ENCODE measurements around the gene SNAP29. TPM values are rescaled to one million over a fixed set of nuclear protein-coding genes. Genes with fewer than 3 reads are reported as not detected.
A peak's percentile ranks its signal among the peaks of the same experiment; 100 is the strongest.
"Not testable (repeated sequence)": the region's sequence is repeated elsewhere in the genome, so short reads cannot be mapped to it uniquely, and the experiment has no call there.

The SNAP29 gene
- total and polyA plus RNA-seq, 8 donors: 6.6 to 16.1 (median 11.7) TPM

DNA sequence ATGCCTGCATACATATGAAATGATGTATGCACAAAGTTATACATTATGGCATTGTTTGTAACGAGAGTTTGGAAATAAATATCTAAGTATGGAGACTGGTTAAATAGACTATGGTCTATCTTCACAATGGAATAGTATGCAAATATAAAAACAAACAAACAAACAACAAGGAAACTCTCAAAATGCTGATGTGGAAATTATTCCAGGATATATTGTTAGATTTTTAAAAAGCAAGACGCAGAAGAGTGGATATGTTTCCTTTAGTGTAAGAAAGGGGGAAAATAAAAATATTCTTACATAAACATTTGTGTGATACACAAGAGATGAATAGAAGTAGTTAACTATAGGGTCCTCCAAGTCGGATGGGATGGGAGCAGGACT is 47.6 kb downstream of the SNAP29 start:
- H3K9me3 ChIP-seq: no peaks in the 10 kb centered on the region
- no peak overlapping the region for H3K27ac ChIP-seq
- no peaks in the 10 kb centered on the region for H3K27me3 ChIP-seq
- intact Hi-C loops (cut with DNase I): no loop called here
- H3K4me3 ChIP-seq: no peak overlapping the region
- no peak for ATAC-seq
- no peak for FAIRE-seq
- WGBS, 2 donors: 67 to 76% methylated on average over 3 of the region's 3 CpGs
- DNase-seq: no peak
- TF ChIP-seq CTCF (IDR thresholded peaks at IDR 0.05): no peak
- no peaks in the 10 kb centered on the region for H3K36me3 ChIP-seq
- H3K4me1 ChIP-seq: no peaks in the 10 kb centered on the region

DNA sequence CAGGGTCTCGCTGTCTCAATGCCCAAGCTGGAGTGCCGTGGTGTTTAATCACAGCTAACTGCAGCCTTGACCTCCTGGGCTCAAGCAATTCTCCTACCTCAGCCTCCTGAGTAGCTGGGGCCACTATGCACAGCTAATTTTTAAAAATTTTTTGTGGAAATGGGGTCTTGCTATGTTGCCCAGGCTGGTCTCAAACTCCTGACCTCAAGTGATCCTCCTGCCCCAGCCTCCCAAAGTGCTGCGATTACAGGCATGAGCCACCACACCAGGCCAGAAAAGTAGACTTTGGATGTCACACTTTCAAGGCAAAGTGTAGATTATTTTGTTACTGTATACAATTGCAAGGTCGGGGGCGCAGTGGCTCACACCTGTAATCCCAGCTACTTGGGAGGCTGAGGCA is 49.9 kb downstream of the SNAP29 start:
- H3K27me3 ChIP-seq; intact Hi-C loops (cut with DNase I); DNase-seq; H3K9me3 ChIP-seq; ATAC-seq; H3K4me3 ChIP-seq; H3K4me1 ChIP-seq; FAIRE-seq; H3K36me3 ChIP-seq; H3K27ac ChIP-seq: not testable (repeated sequence)
- 87 to 91% methylated on average over 5 of the region's 5 CpGs for WGBS, 2 donors

- intact Hi-C loops (cut with DNase I): no loop called here
- Histone ChIP-seq H3K36me3 (no peaks in the 10 kb centered on the region), H3K4me1 (no peaks in the 10 kb centered on the region), H3K4me3 (no peak overlapping the region), H3K27me3 (no peaks in the 10 kb centered on the region), H3K9me3 (no peaks in the 10 kb centered on the region), H3K27ac (no peak overlapping the region)
- FAIRE-seq (no peak), ATAC-seq (no peak), DNase-seq (no peak)
- TF ChIP-seq CTCF (IDR thresholded peaks at IDR 0.05): no peak
- WGBS, 2 donors: 79 to 89% methylated on average over 6 of the region's 6 CpGs
Measured at GRCh38 chr22:20909543-20910303, 50.9 kb downstream of the SNAP29 start.

- H3K4me3 ChIP-seq: no peak overlapping the region
- no peaks in the 10 kb centered on the region for H3K36me3 ChIP-seq
- WGBS, 2 donors: 85 to 95% methylated on average over 6 of the region's 6 CpGs
- no peaks in the 10 kb centered on the region for H3K9me3 ChIP-seq
- ATAC-seq (no peak), FAIRE-seq (no peak), DNase-seq (no peak)
- intact Hi-C loops (cut with DNase I): no loop called here
- TF ChIP-seq CTCF (IDR thresholded peaks at IDR 0.05): no peak
- H3K27me3 ChIP-seq: no peaks in the 10 kb centered on the region
- no peak overlapping the region for H3K27ac ChIP-seq
- H3K4me1 ChIP-seq: peaks cover 0 to 3% (median 0%) of the 10 kb centered on the region in 3 donors
Measured at GRCh38 chr22:20912494-20912893, 53.7 kb downstream of the SNAP29 start.

GRCh38 chr22:20916916-20917810 is 58.4 kb downstream of the SNAP29 start, which contains the start of gene CRKL:
Gene CRKL, plus strand, starts transcription at chr22:20917407. Its CDS starts 528 bp downstream, at chr22:20917935.
- intact Hi-C loops (cut with DNase I): no loop called here
- peak; percentile 95 to 99 (median 98) for DNase-seq
- H3K4me1 ChIP-seq: peaks cover 0 to 20% (median 4%) of the 10 kb centered on the region in 3 donors
- ATAC-seq: peak; percentile 94 to 98 (median 96)
- 0% methylated on average over 76 to 92 of the region's 92 CpGs for WGBS, 2 donors
- FAIRE-seq: no peak
- H3K4me3 ChIP-seq: peak within 1 kb of the TSS; percentile 91 to 100 (median 96)
- no peaks in the 10 kb centered on the region for H3K27me3 ChIP-seq
- H3K9me3 ChIP-seq: no peaks in the 10 kb centered on the region
- H3K27ac ChIP-seq: peak within 1 kb of the TSS; percentile 85 to 96 (median 92)
- no peaks in the 10 kb centered on the region for H3K36me3 ChIP-seq
- TF ChIP-seq CTCF (IDR thresholded peaks at IDR 0.05): peak; percentile 93 to 97 (median 94)

Data from pancreas (tissue), 10 donors.